GM12875 (cell line): Measurements from ENCODE around the gene TRMT112.
"Not testable (repeated sequence)": the region's sequence is repeated elsewhere in the genome, so short reads cannot be mapped to it uniquely, and the experiment has no call there.

Experiments used
- H3K4me3 ChIP-seq: one replicate; pipeline ENCODE4 v1.5.1; 2011; ENCODE audit warnings: low read depth, low read length, control low read depth
- TF ChIP-seq, protein P1 (sequence below): IDR thresholded peaks from 2 replicates; pipeline ENCODE4 v1.5.1; 2011; ENCODE audit warnings: low read depth, mild to moderate bottlenecking, control low read depth, inconsistent platforms, low read length, moderate library complexity, borderline replicate concordance; ENCODE audit not compliant: insufficient read depth

The TRMT112 gene

DNA sequence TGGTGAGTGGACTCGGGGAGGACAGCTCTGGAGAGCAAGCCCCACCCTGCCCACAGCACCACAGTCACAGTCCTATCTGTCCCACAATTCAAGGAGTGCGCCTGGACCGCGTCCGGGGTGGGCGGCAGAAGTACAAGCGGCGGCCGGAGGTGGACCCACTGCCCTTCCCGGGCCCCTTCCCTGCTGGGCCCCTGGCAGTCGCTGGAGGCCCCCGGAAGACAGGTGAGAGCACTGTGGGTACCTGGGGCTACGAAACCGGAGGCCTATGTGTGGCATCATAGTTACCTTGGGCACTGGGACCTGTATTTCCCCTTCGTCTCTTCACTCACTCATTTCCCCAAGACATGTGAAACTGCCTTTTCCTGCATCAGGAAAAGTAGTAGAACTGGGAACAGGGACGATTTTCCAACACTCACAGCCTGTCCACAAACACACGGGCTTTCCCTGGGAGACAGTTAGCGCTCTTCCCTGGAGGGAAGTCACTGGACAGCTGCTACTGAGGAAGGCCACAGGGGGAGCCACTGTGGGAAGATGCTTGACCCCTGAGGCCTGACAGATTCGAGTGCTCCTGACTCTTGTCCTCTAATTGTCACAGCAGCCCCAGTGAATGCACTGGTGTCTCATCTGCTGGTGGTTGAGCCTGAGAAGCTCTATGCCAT is 3.1 kb downstream of the TRMT112 start:
- TF ChIP-seq, protein P1, sequence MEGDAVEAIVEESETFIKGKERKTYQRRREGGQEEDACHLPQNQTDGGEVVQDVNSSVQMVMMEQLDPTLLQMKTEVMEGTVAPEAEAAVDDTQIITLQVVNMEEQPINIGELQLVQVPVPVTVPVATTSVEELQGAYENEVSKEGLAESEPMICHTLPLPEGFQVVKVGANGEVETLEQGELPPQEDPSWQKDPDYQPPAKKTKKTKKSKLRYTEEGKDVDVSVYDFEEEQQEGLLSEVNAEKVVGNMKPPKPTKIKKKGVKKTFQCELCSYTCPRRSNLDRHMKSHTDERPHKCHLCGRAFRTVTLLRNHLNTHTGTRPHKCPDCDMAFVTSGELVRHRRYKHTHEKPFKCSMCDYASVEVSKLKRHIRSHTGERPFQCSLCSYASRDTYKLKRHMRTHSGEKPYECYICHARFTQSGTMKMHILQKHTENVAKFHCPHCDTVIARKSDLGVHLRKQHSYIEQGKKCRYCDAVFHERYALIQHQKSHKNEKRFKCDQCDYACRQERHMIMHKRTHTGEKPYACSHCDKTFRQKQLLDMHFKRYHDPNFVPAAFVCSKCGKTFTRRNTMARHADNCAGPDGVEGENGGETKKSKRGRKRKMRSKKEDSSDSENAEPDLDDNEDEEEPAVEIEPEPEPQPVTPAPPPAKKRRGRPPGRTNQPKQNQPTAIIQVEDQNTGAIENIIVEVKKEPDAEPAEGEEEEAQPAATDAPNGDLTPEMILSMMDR, result peak; percentile 13; the same call in 1 of the 2 replicates
- no peak overlapping the region for H3K4me3 ChIP-seq

DNA sequence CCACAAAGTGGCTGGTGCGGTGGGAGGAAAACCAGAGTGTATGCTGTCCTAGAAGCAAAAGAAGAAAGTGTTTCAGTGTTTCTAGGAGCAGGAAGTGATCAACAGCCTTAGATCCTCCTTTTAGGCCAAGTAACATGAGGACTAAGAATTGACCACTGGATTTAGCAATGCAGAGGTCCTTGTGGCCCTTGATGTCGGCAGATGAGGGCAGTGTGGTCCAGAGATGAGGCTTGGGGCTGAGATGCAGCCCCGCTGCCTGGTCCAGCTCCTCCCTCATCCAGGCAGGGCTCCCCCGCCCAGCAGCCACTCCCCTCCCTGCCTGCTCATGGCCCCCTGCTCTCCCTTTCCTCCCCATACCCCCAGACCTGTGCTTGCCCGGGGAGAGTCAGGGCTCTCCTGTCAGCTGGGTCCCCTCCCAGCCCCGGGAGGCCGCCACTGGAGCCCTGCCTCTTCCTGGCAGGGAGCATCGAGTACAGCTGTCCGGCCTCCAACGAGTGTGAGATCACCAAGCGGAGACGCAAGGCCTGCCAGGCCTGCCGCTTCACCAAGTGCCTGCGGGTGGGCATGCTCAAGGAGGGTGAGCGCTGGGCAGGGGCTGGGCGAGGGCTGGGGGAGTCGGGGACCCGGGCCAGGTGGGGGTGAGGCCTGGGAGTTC is 3.7 kb downstream of the TRMT112 start:
- no peak overlapping the region for H3K4me3 ChIP-seq
- TF ChIP-seq, protein P1, result no peak

DNA sequence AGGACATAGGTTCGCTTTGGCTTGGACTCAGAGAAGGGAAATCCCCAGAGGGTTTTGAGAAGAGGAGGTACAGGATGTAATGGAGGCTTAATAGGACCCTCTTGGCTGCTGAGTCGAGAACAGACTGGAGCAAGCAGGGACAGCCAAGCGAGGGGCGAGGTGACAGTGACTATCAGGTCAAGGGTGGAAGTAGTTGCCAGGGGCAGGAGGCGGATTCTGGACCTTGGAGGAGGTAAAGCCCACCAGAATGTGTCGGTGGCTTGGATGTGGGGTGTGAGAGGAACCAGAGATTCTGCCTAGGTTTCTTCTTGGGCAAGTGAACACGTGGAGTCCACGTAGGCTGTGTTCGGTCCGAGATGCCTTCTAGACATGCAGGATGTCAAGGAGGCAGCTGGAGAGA is 4.4 kb downstream of the TRMT112 start:
- H3K4me3 ChIP-seq, result no peak overlapping the region
- TF ChIP-seq, protein P1, result no peak

DNA sequence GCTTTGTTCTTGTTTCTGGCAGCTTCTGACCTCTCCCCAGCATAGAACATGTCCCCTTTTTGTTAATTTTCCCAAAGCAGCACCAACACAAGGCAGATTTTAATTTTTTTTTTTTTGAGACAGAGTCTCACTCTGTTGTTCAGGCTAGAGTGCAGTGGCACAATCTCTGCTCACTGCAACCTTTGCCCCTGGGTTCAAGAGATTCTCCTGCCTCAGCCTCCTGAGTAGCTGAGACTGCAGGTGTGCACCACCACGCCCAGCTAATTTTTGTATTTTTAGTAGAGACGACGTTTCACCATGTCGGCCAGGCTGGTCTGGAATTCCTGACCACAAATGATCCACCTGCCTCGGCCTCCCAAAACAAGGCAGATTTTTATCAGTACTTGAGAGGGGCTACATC is 9.6 kb downstream of the TRMT112 start:
- H3K4me3 ChIP-seq, result not testable (repeated sequence)

DNA sequence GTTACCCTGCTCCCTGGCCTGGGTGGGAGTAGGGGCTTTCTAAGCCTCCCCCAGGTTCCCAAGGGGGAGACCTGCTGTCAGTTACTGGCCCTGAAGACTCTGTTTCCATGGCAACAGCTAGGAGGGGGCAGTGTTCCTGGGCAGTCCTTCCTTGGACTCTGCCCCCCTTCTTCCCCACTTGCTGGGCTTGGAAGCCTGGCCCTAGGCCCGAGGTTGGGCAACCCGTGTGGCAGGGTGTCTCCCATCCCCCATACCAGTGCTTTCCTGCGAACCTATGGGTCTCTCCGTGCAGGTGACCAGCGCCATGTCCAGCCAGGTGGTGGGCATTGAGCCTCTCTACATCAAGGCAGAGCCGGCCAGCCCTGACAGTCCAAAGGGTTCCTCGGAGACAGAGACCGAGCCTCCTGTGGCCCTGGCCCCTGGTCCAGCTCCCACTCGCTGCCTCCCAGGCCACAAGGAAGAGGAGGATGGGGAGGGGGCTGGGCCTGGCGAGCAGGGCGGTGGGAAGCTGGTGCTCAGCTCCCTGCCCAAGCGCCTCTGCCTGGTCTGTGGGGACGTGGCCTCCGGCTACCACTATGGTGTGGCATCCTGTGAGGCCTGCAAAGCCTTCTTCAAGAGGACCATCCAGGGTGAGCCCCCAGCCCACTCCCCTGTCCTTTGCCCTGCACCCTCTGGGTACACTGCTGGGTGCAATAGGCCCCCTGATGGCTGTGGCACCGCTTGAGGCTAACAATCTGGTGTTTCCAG is 10.3 kb downstream of the TRMT112 start:
- H3K4me3 ChIP-seq, result peak overlapping the region; percentile 65
- TF ChIP-seq, protein P1, result no peak

DNA sequence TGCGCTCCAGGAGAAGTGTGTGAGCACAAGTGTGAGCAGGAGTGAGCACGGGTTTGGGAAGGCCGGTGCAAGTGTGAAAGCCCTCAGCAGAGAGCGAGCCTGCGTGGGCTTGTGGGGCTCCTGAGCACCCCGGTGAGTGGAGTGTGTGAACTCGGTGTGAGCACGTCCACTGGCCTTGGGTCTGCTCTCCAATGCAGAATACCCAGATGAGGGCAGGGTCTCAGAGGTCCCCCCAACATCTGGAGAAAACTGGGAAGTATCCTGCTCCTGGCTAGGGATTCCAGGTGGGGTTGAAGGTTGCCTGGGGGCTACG is 10.8 kb downstream of the TRMT112 start:
- peak overlapping the region; percentile 65 for H3K4me3 ChIP-seq
- TF ChIP-seq, protein P1, result no peak

DNA sequence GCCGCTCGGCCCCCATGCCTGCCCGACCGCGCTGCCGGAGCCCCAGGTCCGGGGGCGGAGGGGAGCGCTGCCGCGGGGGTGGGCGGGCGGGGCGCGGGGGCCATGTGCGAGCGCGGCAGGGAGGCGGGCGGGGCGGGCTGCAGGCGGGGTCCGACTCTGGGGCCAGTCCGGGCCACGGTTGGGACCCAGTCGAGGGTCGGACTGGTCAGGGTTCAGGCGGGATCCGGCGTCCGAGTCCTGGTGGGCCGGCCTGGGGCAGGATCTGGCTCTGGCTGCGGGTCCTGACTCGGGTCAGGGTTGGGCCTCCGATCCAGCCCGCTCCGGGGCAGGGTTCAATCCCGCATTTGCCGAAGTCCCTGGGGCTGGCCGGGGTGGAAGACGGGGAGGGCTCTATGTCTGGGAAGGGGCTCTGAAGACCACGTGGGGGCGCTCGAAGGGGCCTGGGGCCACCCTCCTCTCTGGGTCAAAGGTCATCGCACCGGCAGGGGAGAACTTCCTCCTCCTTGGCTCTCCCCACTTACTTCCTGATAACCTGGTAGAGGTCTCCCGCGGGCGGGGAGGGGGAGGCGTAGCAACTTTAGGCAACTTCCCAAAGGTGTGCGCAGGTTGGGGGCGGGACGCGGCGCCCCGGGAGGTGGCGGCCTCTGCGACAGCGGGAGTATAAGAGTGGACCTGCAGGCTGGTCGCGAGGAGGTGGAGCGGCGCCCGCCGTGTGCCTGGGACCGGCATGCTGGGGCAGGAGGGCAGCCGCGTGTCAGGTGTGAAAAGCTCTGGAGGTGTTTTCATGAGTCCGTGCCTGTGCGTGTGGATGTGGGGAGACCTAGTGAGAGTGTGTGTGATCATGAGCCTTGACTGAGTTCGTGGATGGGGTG is 11.4 kb downstream of the TRMT112 start:
- TF ChIP-seq, protein P1, result peak; percentile 53; the same call in 1 of the 2 replicates
- H3K4me3 ChIP-seq, result peak overlapping the region; percentile 65
